Measurements from ENCODE around the gene TSSK2.

Gene TSSK2

GRCh38 chr22:19125474-19126308, 5.4 kb upstream of the TSSK2 start:
- DNase-seq = no peak

GRCh38 chr22:19126309-19127273, 4.5 kb upstream of the TSSK2 start:
- no peak for DNase-seq

GRCh38 chr22:19127329-19128008, 3.6 kb upstream of the TSSK2 start:
- DNase-seq = no peak

- no peak for DNase-seq
Observed at GRCh38 chr22:19128009-19128401, 3.1 kb upstream of the TSSK2 start.

DNA sequence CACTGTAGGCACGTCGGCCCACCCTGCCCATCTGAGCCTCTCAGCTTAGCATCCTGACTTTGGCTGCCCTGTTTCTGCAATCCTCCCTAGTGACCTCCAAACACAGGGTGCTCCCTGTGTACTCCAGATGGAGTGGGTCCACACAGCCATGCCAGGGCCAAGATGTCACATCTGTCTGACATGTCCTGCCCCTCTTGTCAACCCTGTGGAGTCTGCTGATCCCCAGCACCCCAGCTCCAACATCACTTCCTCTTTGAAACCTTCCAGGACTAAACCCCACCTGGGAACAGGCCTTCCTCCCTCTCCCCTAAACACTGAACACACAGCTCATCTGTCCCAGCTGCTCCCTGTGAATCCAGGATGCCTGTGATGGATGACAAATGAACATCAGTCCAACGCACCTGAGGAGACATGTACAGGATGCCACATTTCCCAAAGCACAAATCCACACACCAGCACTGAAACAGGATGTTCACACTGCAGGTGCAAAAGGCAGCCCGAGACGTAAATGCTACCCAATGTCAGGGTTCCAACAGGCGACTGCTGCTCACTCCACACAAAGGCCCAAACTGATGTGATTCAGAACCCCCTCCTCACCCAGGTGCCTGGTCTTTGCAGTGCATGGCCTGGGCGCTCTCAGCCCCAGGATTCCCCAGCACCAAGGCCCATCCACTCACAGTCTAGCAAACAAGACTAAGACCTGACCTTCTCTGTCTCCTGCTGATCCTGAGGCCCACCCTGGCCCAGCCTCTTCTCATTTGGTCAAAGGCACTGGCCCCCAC, 2.0 kb upstream of the TSSK2 start:
- no peak for DNase-seq

DNA sequence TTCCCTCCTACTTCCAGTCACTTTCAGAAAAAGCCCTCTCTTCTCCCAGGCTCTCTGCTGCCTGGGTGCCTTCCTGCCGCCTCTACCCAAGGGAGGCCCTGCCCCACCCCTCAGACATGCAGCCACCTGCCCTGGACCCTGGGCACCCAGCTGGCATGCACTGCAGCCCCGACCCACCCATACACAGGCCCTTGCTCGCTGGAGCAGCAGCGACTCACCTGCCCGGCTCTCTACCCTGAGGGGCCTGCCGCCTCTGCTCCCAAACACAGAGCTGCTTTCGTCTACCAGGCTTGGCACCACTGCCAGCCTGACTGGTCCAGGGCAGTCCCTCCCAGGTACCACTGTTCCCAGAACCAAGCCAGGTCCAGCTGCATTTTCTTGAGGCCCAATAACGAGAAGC, 1.2 kb upstream of the TSSK2 start:
- DNase-seq = no peak

DNA sequence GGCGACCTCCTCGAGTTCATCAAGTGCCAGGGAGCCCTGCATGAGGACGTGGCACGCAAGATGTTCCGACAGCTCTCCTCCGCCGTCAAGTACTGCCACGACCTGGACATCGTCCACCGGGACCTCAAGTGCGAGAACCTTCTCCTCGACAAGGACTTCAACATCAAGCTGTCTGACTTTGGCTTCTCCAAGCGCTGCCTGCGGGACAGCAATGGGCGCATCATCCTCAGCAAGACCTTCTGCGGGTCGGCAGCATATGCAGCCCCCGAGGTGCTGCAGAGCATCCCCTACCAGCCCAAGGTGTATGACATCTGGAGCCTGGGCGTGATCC, 542 bp downstream of the TSSK2 start:
- no peak for DNase-seq

GRCh38 chr22:19132153-19132552, 1.0 kb downstream of the TSSK2 start:
- no peak for DNase-seq

DNA sequence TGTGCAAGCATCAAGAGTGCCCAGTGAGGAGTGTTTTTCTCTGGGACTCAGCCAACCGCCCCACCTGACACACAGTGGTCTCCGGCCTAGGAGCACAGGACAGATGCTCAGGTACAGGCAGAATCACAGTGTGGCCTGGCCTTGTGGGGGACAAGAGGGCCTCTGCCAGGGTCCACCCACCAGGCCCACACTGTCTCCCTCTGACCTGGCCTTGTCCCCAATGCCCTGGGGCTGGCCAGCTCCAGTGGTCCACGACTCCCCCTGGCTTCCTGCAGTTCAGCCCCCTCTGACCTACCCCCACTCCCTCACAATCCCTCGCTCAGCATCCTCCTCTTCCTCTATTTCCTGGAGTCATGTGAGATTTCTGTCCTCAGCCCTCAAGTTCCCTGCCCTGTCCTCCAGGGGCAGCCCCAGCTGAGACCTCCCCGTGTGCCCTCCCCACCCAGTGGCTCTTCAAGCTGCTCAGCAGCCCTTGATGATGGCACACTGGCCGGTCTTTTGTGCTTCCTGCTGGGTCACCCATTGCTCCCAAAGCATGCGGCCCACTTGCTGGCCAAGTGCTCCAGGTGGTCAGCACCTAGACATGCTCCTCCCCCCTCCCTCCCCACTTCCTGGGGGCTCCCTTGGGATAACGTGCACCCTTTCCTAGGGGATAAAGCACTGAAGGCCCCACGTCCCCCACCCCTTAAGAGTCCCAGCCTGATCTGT, 1.7 kb downstream of the TSSK2 start:
- no peak for DNase-seq

DNA sequence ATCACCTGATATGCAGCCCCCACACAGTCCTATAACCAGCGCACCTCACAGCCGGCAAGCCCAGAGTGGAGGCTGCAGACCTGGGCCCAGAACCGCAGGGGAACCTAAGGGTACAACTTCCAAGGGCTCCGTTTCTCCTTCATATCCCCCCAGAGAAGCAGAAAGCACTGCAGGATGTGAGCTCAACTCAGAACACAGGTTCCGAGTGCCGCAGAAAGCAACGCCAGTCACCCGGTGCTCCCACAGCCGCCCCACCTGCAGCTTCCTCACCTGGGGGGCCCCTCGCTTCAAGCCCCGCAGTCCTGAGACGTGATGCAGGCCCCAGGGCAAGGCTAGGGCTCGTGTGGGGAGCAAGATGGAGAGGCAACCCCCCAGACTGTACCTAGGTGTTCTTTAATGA, 2.5 kb downstream of the TSSK2 start:
- DNase-seq = no peak

DNA sequence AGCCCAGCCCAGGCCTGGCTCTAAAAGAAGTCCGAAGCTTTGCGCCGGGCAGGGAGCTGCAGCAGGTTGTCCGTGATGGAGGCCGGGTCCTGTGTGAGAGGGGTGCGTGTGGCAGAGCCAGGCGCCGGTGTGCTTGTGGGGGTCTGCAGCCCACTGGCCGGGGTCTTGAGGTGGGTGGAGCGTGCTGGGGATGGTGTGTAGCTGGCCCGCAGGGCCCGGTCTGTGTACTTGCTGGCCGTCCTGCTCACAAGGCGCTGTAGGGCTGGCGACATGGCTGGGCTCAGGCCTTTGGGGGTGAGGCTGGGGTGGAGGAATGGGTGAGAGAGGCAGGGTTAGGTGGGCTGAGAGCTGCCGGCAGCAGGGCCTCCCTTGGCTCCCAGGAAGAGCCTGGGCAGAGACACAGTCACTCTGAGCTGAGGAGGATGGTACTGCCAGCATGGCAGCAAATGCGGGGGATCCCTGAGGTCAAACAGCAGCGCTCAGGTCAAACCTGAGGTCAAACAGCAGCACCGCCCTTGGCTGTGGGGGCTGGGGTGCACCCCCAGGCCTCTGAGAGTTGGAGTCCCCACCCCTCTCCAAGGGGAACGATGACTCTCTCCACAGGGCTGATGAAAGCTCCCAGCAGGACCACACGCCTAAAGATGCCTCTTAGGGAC, 3.2 kb downstream of the TSSK2 start:
- no peak for DNase-seq

DNA sequence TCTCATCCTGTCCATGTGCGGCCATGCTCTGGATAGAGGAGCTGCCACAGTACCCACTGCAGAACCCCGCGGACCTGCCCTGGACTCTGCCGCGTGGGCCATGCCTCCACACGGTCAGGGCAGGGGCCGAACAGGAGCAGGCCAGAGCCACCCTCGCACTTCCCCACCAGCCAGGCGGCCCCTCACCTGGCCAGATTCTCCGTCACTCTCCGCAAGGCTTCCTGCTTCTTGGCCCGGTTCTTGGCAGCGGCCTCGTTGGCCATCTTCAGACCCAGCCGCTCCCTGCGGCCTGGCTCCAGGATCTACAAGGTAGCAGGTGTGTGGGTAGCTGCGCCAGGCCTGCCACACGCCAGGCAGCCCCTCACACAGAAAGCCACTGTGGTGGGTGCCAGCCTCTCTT, 3.8 kb downstream of the TSSK2 start:
- no peak for DNase-seq

DNA sequence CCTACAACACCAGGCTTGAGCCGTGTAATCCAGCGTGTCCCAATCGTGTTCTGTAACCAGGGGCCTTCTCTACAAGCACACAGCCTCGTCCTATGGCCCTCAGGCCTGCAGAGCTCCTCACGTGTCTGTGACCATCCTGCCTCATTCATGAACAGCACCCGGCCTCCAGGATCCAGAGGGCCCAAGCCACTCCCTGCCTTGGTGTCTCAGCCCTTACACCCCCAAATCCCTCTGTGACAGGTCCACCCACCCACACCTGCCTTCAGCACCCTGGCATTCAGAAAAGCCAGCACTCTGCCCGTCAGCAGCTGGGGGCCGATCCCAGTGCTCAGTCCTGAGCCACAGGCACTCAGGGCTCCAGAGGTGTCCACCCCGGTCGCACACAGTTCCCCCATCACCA, 5.8 kb downstream of the TSSK2 start:
- DNase-seq = no peak

- no peak for DNase-seq
Observed at GRCh38 chr22:19137384-19138216, 6.5 kb downstream of the TSSK2 start.

DNA sequence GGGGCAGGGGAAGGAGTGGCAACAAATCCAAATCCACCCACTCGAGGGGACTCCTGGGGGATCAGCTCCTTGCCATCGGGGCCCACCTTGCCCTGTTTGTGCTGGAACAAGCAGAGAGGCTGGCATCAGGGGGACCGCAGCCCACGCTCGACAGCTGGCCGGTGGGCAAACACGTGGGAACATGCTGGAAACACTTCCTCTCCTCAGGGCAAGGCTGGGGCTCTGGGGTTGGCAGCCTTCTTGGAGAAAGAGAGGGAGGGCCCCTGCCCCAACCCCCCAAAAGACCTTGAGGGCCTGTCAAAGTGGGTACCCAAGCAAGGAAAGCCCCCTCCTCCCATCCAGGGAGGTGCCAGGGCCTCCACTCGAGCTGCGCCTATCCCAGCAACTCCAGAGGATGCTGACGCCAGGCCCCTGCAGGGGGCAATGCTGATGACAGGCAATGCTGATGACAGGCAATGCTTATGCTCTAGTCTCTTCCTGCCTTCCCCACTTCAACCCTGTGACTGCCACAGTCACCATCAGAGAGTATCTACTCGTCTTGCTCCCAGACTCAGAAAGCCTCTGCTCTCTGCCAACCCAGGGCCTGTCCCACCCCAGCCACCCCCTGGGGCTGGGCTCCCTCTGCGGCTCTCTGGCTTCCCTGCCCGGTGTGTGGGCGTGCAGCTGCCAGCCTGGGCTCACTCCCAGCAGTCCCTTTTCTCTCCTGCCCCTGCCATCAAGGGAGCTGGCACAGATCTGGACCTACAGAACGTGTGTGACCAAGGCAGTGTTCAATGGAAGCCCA, 7.3 kb downstream of the TSSK2 start:
- no peak for DNase-seq

DNA sequence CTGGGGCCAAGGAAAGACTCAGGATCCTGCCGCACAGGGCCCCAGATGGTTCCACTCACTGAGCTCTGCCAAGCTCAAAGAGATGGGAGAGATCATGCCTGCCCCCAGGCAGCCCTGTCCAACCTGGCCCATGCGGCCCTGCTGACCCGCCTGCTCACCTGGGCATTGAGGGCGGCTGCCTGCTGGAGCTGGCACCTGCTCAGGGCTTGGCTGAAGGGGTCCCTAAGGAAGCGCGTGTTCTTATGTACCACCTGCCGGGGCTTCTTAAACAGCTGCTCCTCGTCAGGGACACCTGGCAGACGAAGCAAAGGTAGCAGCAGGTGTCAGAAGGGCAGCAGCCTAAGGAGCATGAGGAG, 7.9 kb downstream of the TSSK2 start:
- DNase-seq = no peak

DNA sequence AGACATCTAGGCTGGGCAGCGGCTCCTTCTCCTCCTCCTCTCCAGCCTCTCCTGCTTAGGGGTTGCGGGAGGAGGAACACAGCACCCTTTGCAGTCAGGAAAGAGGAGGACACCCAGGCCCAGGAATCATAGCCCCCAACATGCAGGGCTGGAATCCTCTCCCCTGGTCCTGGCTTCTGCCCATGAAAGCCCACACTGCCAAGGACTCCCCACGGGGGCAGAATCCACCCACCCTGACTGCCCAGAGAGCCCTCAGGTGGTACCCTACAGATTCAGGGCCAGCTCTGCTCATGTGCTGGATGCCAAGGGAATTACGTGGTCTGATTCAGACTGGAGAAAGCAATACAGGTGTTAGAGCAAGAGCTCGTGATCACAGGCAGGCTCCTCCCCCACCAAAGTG, 8.9 kb downstream of the TSSK2 start:
- no peak for DNase-seq

GRCh38 chr22:19142394-19142793, 11.3 kb downstream of the TSSK2 start:
- DNase-seq = no peak

- no peak for DNase-seq
Observed at GRCh38 chr22:19143212-19143611, 12.1 kb downstream of the TSSK2 start.

DNA sequence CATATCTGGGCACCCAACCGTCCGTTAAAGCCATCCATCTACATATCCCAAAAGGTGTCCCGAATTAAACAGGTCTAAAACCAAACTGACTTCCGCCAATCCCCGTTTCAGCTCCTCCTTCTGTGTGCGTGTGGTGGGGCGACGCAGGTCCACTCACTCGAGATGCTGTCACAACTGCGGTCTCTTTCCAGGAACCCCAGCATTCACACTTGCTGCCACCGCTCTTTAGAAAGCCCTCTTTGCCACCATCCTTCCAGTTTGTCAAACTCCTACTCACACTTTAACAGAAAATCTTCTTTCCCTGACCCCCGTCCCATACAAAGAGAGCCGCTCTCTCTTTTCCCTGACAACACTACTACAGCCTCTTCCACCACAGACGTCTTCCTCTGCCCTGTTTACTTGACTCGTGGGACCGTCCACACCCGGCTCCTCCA, 12.9 kb downstream of the TSSK2 start:
- no peak for DNase-seq

Data from SHP77 (cell line).